HCT116 (cell line): Measurements from ENCODE around the gene FOSB. TPM values are rescaled to one million over a fixed set of nuclear protein-coding genes. Genes with fewer than 3 reads are reported as not detected.

Source experiments
- ATAC-seq: fragments of 200-7000 bp; cut with Tn5 transposase; 2 replicates; pipeline ENCODE4 v1.9.1; 2020; ENCODE audit warnings: mild to moderate bottlenecking, moderate library complexity
- BruUV-seq: library from RNA; stranded (reverse); fragments of 400-500 nt; replicated peaks from 2 replicates; lab custom pipeline; 2021; lab: Mats Ljungman, UMichigan
- CTCF ChIA-PET: fragments of 300-600 bp; sonication (Branson Sonifier 250); formaldehyde crosslinking; loops from one replicate; lab custom pipeline; 2021; ENCODE audit warnings: antibody characterized with exemption; lab: Charles Lee
- POLR2A ChIA-PET: fragments of 300-600, 350-600 bp; sonication (Branson Sonifier 250); formaldehyde crosslinking; loops from one replicate; lab custom pipeline; 2021; ENCODE audit warnings: antibody characterized with exemption; lab: Charles Lee
- RAD21 ChIA-PET, 2 experiments: fragments of 300-600 bp; sonication (Branson Sonifier 250); formaldehyde crosslinking; loops; one replicate each; lab custom pipeline; 2023; ENCODE audit warnings: low total read pairs in 2 of 2; ENCODE audit not compliant: uncharacterized antibody in 2 of 2, unreplicated experiment in 2 of 2, low non-redundant PET in 1 of 2; lab: Charles Lee
- DNase-seq: peaks from one replicate; pipeline ENCODE4 v3.0.0-alpha.2; 2010; ENCODE audit warnings: low read depth, low spot score
- H2AFZ ChIP-seq: fragments of 200-600 bp; shearing (Covaris generic), sonication (generic); 2 replicates; pipeline ENCODE4 v1.6.1; 2017; ENCODE audit warnings: low read depth, mixed run types, mixed read lengths, antibody characterized with exemption, low read length; ENCODE audit not compliant: poor library complexity, severe bottlenecking
- H3K27ac ChIP-seq: 2 replicates; pipeline ENCODE4 v1.5.1; 2012; ENCODE audit warnings: low read depth, low read length
- H3K27me3 ChIP-seq: fragments of 200-600 bp; sonication (generic); 2 replicates; pipeline ENCODE4 v1.6.1; 2016; ENCODE audit warnings: mixed run types, low read length, mixed read lengths; ENCODE audit not compliant: insufficient read depth
- H3K36me3 ChIP-seq, 2 experiments: fragments of 200-500 bp in 1 of 2; fragments of 200-600 bp in 1 of 2; sonication (Bioruptor generic) in 1 of 2; sonication (generic) in 1 of 2; 2 replicates each; pipeline versions ENCODE4 v1.5.1 to v1.6.1; 2014 to 2016; ENCODE audit warnings: low read length in 2 of 2, inconsistent platforms in 1 of 2, mixed read lengths in 1 of 2, mixed run types in 1 of 2; ENCODE audit not compliant: insufficient read depth in 2 of 2, control insufficient read depth in 1 of 2
- H3K4me1 ChIP-seq, 2 experiments: fragments of 200-600 bp in 1 of 2; sonication (generic) in 1 of 2; 2 replicates each; pipeline versions ENCODE4 v1.5.1 to v1.6.1; 2012 to 2017; ENCODE audit warnings: low read length in 2 of 2, inconsistent platforms in 1 of 2, mild to moderate bottlenecking in 1 of 2, mixed read lengths in 1 of 2, mixed run types in 1 of 2, moderate library complexity in 1 of 2; ENCODE audit not compliant: insufficient read depth in 2 of 2, control insufficient read depth in 1 of 2
- H3K4me2 ChIP-seq: fragments of 200-600 bp; sonication (generic); 2 replicates; pipeline ENCODE4 v1.6.1; 2017; ENCODE audit warnings: mixed run types, low read length, mixed read lengths
- H3K4me3 ChIP-seq, 2 experiments: fragments of 200-600 bp in 1 of 2; sonication (generic) in 1 of 2; replicated peaks in 1 of 2; 2 replicates each; pipeline ENCODE4 v1.5.1; 2011 to 2016; ENCODE audit warnings: low read length in 2 of 2, control low read depth in 1 of 2, low read depth in 1 of 2, mild to moderate bottlenecking in 1 of 2, mixed read lengths in 1 of 2, mixed run types in 1 of 2
- H3K79me2 ChIP-seq: fragments of 200-600 bp; sonication (generic); 2 replicates; pipeline ENCODE4 v1.6.1; 2017; ENCODE audit warnings: mild to moderate bottlenecking, mixed run types, low read length, moderate library complexity, mixed read lengths; ENCODE audit not compliant: insufficient read depth
- H3K9ac ChIP-seq: fragments of 200-600 bp; sonication (generic); 2 replicates; pipeline ENCODE4 v1.6.1; 2016; ENCODE audit warnings: low read length, mixed read lengths
- H3K9me2 ChIP-seq: fragments of 200-600 bp; sonication (generic), shearing (Covaris generic); 2 replicates; pipeline ENCODE4 v1.6.1; 2017; ENCODE audit warnings: mixed run types, mild to moderate bottlenecking, moderate library complexity; ENCODE audit not compliant: insufficient read depth
- H3K9me3 ChIP-seq, 2 experiments: fragments of 200-500 bp in 1 of 2; fragments of 200-600 bp in 1 of 2; sonication (Bioruptor generic) in 1 of 2; sonication (generic) in 1 of 2; 2 replicates each; pipeline ENCODE4 v1.6.1; 2014 to 2017; ENCODE audit warnings: low read length in 2 of 2, mixed read lengths in 2 of 2, inconsistent platforms in 1 of 2, low read depth in 1 of 2, mild to moderate bottlenecking in 1 of 2, mixed run types in 1 of 2, moderate library complexity in 1 of 2; ENCODE audit not compliant: control insufficient read depth in 1 of 2, insufficient read depth in 1 of 2
- H4K20me1 ChIP-seq: fragments of 200-600 bp; sonication (generic), shearing (Covaris generic); 2 replicates; pipeline ENCODE4 v1.6.1; 2017; ENCODE audit warnings: mixed run types, mild to moderate bottlenecking, moderate library complexity; ENCODE audit not compliant: insufficient read depth
- CBX3 ChIP-seq: IDR thresholded peaks from 2 replicates; pipeline ENCODE4 v1.6.1; 2012; ENCODE audit warnings: low read depth
- CEBPB ChIP-seq: IDR thresholded peaks from 2 replicates; pipeline ENCODE4 v1.6.1; 2012; ENCODE audit warnings: low read depth
- EGR1 ChIP-seq: IDR thresholded peaks from 2 replicates; pipeline ENCODE4 v1.6.1; 2012; ENCODE audit warnings: low read depth
- ELF1 ChIP-seq: IDR thresholded peaks from 2 replicates; pipeline ENCODE4 v1.6.1; 2012; ENCODE audit warnings: low read depth, borderline replicate concordance
- EZH2 ChIP-seq: fragments of 200-600 bp; sonication (generic); IDR thresholded peaks from 2 replicates; pipeline ENCODE4 v1.6.1; 2017; ENCODE audit warnings: antibody characterized with exemption, mixed run types
- EZH2phosphoT487 ChIP-seq: fragments of 200-600 bp; IDR thresholded peaks from 2 replicates; pipeline ENCODE4 v1.6.1; 2018; ENCODE audit warnings: antibody characterized with exemption, borderline replicate concordance
- JUND ChIP-seq: IDR thresholded peaks from 2 replicates; pipeline ENCODE4 v1.6.1; 2012
- POLR2AphosphoS5 ChIP-seq: IDR thresholded peaks from 2 replicates; pipeline ENCODE4 v1.6.1; 2011; ENCODE audit warnings: mild to moderate bottlenecking, low read depth, low read length, moderate library complexity
- RAD21 ChIP-seq: IDR thresholded peaks from 2 replicates; pipeline ENCODE4 v1.6.1; 2012; ENCODE audit warnings: low read depth, mild to moderate bottlenecking
- SIN3A ChIP-seq: IDR thresholded peaks from 2 replicates; pipeline ENCODE4 v1.6.1; 2012; ENCODE audit warnings: low read depth
- SP1 ChIP-seq: IDR thresholded peaks from 2 replicates; pipeline ENCODE4 v1.6.1; 2012; ENCODE audit warnings: low read depth
- TCF7L2 ChIP-seq: IDR thresholded peaks from 2 replicates; pipeline ENCODE4 v1.7.0; 2011; ENCODE audit warnings: borderline replicate concordance, inconsistent platforms; ENCODE audit not compliant: insufficient read depth, insufficient read length; ENCODE audit errors: extremely low read depth
- YY1 ChIP-seq: IDR thresholded peaks from 2 replicates; pipeline ENCODE4 v1.6.1; 2011; ENCODE audit warnings: low read length, low read depth, moderate library complexity, mild to moderate bottlenecking; ENCODE audit not compliant: insufficient replicate concordance; ENCODE audit errors: extremely low read depth
- ZFX ChIP-seq: fragments of 450-650 bp; IDR thresholded peaks from 2 replicates; pipeline ENCODE4 v1.6.1; 2017
- intact Hi-C: fragments of 100-400 bp; cut with micrococcal nuclease; formaldehyde crosslinking; loops from 2 replicates; pipeline ENCODE4 v1.10.0; 2022
- total RNA-seq: library from RNA; stranded (reverse); gene quantifications from one replicate; pipeline ENCODE4 v1.2.1, GENCODE V29; 2021; ENCODE audit not compliant: unreplicated experiment
- TF ChIP-seq, protein P1 (sequence below), 3 experiments: fragments of 200-600 bp in 1 of 3; sonication (generic) in 1 of 3; IDR thresholded peaks in 2 of 3; conservative IDR thresholded peaks in 1 of 3; 2 replicates each; pipeline ENCODE4 v1.5.1; 2012 to 2017; ENCODE audit warnings: low read depth in 2 of 3, low read length in 2 of 3, antibody characterized with exemption in 1 of 3, borderline replicate concordance in 1 of 3, control low read depth in 1 of 3, mild to moderate bottlenecking in 1 of 3, mixed read lengths in 1 of 3, mixed run types in 1 of 3, moderate library complexity in 1 of 3; ENCODE audit not compliant: insufficient read depth in 1 of 3
- TF ChIP-seq, protein P2 (sequence below): IDR thresholded peaks from 2 replicates; pipeline ENCODE4 v1.6.1; 2011; ENCODE audit warnings: mild to moderate bottlenecking, low read length, moderate library complexity; ENCODE audit not compliant: insufficient replicate concordance; ENCODE audit errors: extremely low read depth
- TF ChIP-seq, protein P3 (sequence below): IDR thresholded peaks from 2 replicates; pipeline ENCODE4 v1.6.1; 2012
- TF ChIP-seq, protein P4 (sequence below): IDR thresholded peaks from 2 replicates; pipeline ENCODE4 v1.6.1; 2012
- TF ChIP-seq, protein P5 (sequence below): IDR thresholded peaks from 2 replicates; pipeline ENCODE4 v1.6.1; 2012; ENCODE audit warnings: low read depth

The FOSB gene
- total RNA-seq, 1 experiment from 2014 or later: 12.6 TPM

DNA sequence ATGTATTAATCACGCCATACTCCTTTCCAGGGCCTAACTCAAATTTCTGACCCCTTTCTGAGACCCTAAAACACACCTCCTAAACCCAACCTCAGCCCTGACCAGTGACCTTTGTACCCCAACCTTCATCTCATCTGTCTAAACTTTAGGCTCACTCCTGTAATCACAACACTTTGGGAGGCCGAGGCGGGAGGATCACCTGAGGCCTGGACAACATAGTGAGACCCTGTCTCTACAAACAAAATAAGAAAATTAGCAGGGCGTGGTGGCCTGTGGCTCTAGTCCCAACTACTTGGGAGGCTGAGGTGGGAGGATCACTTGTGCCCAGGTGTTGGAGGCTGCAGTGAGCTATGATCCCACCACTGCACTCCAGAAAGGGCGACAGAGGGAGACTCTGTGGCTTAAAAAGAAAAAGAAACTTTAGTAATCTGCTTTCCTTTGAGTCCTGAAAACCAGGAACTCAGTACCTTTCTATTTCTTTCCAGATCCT lies 24.4 kb downstream of the FOSB start:
- CTCF ChIA-PET: interaction anchor here (1.3 to 1.9 kb wide), 2 partner anchors 53 to 66 kb away, joined by 5 read pairs; no protein-coding TSS in a partner anchor
- intact Hi-C loops: loop anchor here (2.0 kb wide), 1 partner anchor 151 kb away; no protein-coding TSS in a partner anchor
- Histone ChIP-seq H3K4me1 (peaks cover 10 to 34% of the 10 kb centered on the region in 2 experiments), H3K9me3 (no peaks in the 10 kb centered on the region), H3K27ac (peak overlapping the region; percentile 68), H4K20me1 (no peaks in the 10 kb centered on the region), H3K4me3 (peak overlapping the region; percentile 59 to 63), H3K79me2 (no peaks in the 10 kb centered on the region), H3K36me3 (no peaks in the 10 kb centered on the region), H3K27me3 (peaks cover 10% of the 10 kb centered on the region; the same call in 1 of the 2 replicates), H3K9ac (peak overlapping the region; percentile 53; the same call in 1 of the 2 replicates), H3K9me2 (no peaks in the 10 kb centered on the region), H3K4me2 (peak overlapping the region; percentile 74), H2AFZ (no peak overlapping the region)
- RAD21 ChIA-PET: no interaction called here
- POLR2A ChIA-PET: no interaction called here
- no peak for ATAC-seq
- DNase-seq: no peak
- TF ChIP-seq, protein P1, sequence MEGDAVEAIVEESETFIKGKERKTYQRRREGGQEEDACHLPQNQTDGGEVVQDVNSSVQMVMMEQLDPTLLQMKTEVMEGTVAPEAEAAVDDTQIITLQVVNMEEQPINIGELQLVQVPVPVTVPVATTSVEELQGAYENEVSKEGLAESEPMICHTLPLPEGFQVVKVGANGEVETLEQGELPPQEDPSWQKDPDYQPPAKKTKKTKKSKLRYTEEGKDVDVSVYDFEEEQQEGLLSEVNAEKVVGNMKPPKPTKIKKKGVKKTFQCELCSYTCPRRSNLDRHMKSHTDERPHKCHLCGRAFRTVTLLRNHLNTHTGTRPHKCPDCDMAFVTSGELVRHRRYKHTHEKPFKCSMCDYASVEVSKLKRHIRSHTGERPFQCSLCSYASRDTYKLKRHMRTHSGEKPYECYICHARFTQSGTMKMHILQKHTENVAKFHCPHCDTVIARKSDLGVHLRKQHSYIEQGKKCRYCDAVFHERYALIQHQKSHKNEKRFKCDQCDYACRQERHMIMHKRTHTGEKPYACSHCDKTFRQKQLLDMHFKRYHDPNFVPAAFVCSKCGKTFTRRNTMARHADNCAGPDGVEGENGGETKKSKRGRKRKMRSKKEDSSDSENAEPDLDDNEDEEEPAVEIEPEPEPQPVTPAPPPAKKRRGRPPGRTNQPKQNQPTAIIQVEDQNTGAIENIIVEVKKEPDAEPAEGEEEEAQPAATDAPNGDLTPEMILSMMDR (IDR thresholded peaks at IDR 0.05 in 2 of 3, conservative IDR thresholded peaks at IDR 0.05 in 1 of 3; ENCODE audit: borderline replicate concordance in 1 of 3, insufficient read depth in 1 of 3, low read depth in 2 of 3, low read length in 2 of 3): no peak
- TF ChIP-seq ZFX (no peak), TCF7L2 (no peak), SP1 (no peak), ELF1 (no peak), EZH2 (no peak), YY1 (no peak), JUND (no peak), SIN3A (no peak), CBX3 (no peak), RAD21 (no peak), EGR1 (no peak), POLR2AphosphoS5 (no peak), EZH2phosphoT487 (no peak), CEBPB (no peak)
- TF ChIP-seq, protein P2, sequence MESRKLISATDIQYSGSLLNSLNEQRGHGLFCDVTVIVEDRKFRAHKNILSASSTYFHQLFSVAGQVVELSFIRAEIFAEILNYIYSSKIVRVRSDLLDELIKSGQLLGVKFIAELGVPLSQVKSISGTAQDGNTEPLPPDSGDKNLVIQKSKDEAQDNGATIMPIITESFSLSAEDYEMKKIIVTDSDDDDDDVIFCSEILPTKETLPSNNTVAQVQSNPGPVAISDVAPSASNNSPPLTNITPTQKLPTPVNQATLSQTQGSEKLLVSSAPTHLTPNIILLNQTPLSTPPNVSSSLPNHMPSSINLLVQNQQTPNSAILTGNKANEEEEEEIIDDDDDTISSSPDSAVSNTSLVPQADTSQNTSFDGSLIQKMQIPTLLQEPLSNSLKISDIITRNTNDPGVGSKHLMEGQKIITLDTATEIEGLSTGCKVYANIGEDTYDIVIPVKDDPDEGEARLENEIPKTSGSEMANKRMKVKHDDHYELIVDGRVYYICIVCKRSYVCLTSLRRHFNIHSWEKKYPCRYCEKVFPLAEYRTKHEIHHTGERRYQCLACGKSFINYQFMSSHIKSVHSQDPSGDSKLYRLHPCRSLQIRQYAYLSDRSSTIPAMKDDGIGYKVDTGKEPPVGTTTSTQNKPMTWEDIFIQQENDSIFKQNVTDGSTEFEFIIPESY: no peak
- TF ChIP-seq, protein P3, sequence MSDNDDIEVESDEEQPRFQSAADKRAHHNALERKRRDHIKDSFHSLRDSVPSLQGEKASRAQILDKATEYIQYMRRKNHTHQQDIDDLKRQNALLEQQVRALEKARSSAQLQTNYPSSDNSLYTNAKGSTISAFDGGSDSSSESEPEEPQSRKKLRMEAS: no peak
- TF ChIP-seq, protein P4, sequence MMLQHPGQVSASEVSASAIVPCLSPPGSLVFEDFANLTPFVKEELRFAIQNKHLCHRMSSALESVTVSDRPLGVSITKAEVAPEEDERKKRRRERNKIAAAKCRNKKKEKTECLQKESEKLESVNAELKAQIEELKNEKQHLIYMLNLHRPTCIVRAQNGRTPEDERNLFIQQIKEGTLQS: no peak
- TF ChIP-seq, protein P5, sequence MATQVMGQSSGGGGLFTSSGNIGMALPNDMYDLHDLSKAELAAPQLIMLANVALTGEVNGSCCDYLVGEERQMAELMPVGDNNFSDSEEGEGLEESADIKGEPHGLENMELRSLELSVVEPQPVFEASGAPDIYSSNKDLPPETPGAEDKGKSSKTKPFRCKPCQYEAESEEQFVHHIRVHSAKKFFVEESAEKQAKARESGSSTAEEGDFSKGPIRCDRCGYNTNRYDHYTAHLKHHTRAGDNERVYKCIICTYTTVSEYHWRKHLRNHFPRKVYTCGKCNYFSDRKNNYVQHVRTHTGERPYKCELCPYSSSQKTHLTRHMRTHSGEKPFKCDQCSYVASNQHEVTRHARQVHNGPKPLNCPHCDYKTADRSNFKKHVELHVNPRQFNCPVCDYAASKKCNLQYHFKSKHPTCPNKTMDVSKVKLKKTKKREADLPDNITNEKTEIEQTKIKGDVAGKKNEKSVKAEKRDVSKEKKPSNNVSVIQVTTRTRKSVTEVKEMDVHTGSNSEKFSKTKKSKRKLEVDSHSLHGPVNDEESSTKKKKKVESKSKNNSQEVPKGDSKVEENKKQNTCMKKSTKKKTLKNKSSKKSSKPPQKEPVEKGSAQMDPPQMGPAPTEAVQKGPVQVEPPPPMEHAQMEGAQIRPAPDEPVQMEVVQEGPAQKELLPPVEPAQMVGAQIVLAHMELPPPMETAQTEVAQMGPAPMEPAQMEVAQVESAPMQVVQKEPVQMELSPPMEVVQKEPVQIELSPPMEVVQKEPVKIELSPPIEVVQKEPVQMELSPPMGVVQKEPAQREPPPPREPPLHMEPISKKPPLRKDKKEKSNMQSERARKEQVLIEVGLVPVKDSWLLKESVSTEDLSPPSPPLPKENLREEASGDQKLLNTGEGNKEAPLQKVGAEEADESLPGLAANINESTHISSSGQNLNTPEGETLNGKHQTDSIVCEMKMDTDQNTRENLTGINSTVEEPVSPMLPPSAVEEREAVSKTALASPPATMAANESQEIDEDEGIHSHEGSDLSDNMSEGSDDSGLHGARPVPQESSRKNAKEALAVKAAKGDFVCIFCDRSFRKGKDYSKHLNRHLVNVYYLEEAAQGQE: no peak
- BruUV-seq: no TSS peak
